Measurements from ENCODE around the gene DNAJB11.

GRCh38 chr3:186540835-186541226, 29.7 kb upstream of the DNAJB11 start:
- TF ChIP-seq CTCF (IDR thresholded peaks at IDR 0.05) = no peak
- no peak for TF ChIP-seq POLR2A (IDR thresholded peaks at IDR 0.05)
